Fibroblast of lung (primary cell): Measurements from ENCODE around the gene RSPH1. TPM values are rescaled to one million over a fixed set of nuclear protein-coding genes. Genes with fewer than 3 reads are reported as not detected.

Experiments used
- DNase-seq, 2 donors: peaks; one replicate each; pipeline versions ENCODE4 v3.0.0 to v3.0.0-alpha.2; 2010; ENCODE audit warnings: low read depth in 2 of 2
- H2AFZ ChIP-seq: 2 replicates; pipeline ENCODE4 v1.5.1; 2012; ENCODE audit warnings: low read length, control low read depth, inconsistent platforms
- H3K27ac ChIP-seq: 2 replicates; pipeline ENCODE4 v1.5.1; 2011; ENCODE audit warnings: low read length, control low read depth; ENCODE audit not compliant: insufficient read depth
- H3K27me3 ChIP-seq: 2 replicates; pipeline ENCODE4 v1.5.1; 2011; ENCODE audit warnings: mild to moderate bottlenecking, low read length; ENCODE audit not compliant: control insufficient read depth, insufficient read depth
- H3K36me3 ChIP-seq: 2 replicates; pipeline ENCODE4 v1.5.1; 2011; ENCODE audit warnings: low read length; ENCODE audit not compliant: control insufficient read depth, insufficient read depth
- H3K4me1 ChIP-seq: 2 replicates; pipeline ENCODE4 v1.5.1; 2011; ENCODE audit warnings: low read length; ENCODE audit not compliant: control insufficient read depth, insufficient read depth; ENCODE audit errors: extremely low read depth
- H3K4me2 ChIP-seq: 2 replicates; pipeline ENCODE4 v1.5.1; 2011; ENCODE audit warnings: low read length, control low read depth; ENCODE audit not compliant: insufficient read depth; ENCODE audit errors: extremely low read depth
- H3K4me3 ChIP-seq, 4 experiments: fragments of 200-600 bp in 1 of 4; sonication (generic) in 1 of 4; replicated peaks in 1 of 4; 2 replicates each; pipeline ENCODE4 v1.5.1; 2011 to 2016; ENCODE audit warnings: low read length in 4 of 4, low read depth in 3 of 4, mild to moderate bottlenecking in 3 of 4, control low read depth in 2 of 4, inconsistent platforms in 1 of 4, mixed read lengths in 1 of 4; ENCODE audit not compliant: insufficient read depth in 1 of 4; ENCODE audit errors: control extremely low read depth in 1 of 4
- H3K79me2 ChIP-seq: 2 replicates; pipeline ENCODE4 v1.5.1; 2012; ENCODE audit warnings: mild to moderate bottlenecking, low read length, inconsistent platforms; ENCODE audit not compliant: control insufficient read depth, insufficient read depth
- H3K9ac ChIP-seq: 2 replicates; pipeline ENCODE4 v1.5.1; 2011; ENCODE audit warnings: mild to moderate bottlenecking, low read length, control low read depth; ENCODE audit not compliant: insufficient read depth
- H3K9me3 ChIP-seq: 2 replicates; pipeline ENCODE4 v1.5.1; 2012; ENCODE audit warnings: low read depth, low read length; ENCODE audit not compliant: control insufficient read depth, insufficient read depth
- H4K20me1 ChIP-seq: 2 replicates; pipeline ENCODE4 v1.5.1; 2011; ENCODE audit warnings: low read length; ENCODE audit not compliant: control insufficient read depth, insufficient read depth; ENCODE audit errors: extremely low read depth
- EZH2 ChIP-seq: IDR thresholded peaks from 2 replicates; pipeline ENCODE4 v1.5.1; 2012; ENCODE audit warnings: low read length, control low read depth, mild to moderate bottlenecking; ENCODE audit errors: missing control alignments
- polyA plus RNA-seq, 2 donors: library from polyadenylated mRNA; depleted of rRNA in 1 of 2; stranded (reverse) in 1 of 2; unstranded in 1 of 2; fragments of >200 nt; gene quantifications; 2 replicates each; pipeline ENCODE4 v1.2.1, GENCODE V29; 2011 to 2012; ENCODE audit warnings: missing spikeins in 1 of 2
- total RNA-seq: library from RNA; depleted of rRNA; stranded (reverse); fragments of >200 nt; gene quantifications from 2 replicates; pipeline ENCODE4 v1.2.1, GENCODE V29; 2014
- TF ChIP-seq, protein P1 (sequence below), 2 donors: IDR thresholded peaks in 1 of 2; conservative IDR thresholded peaks in 1 of 2; 1 replicate in 1 of 2; 2 replicates in 1 of 2; pipeline ENCODE4 v1.5.1; 2011 to 2012; ENCODE audit warnings: low read length in 2 of 2, control low read depth in 1 of 2, inconsistent platforms in 1 of 2, low read depth in 1 of 2, mild to moderate bottlenecking in 1 of 2

Gene RSPH1
- total and polyA plus RNA-seq, 2 donors (not counting 1 experiment from before 2014, with no cell fraction given): not detected

GRCh38 chr21:42538479-42539275 is 42.7 kb upstream of the RSPH1 start:
- no peaks in the 10 kb centered on the region for H3K36me3 ChIP-seq
- H3K4me1 ChIP-seq: no peaks in the 10 kb centered on the region

GRCh38 chr21:42537106-42537742 is 41.2 kb upstream of the RSPH1 start:
- Histone ChIP-seq H4K20me1 (no peaks in the 10 kb centered on the region), H3K79me2 (no peaks in the 10 kb centered on the region), H3K4me3 (no peak overlapping the region), H3K4me1 (no peaks in the 10 kb centered on the region), H3K27me3 (no peaks in the 10 kb centered on the region), H3K36me3 (no peaks in the 10 kb centered on the region), H2AFZ (no peak overlapping the region), H3K4me2 (no peak overlapping the region), H3K9me3 (no peaks in the 10 kb centered on the region), H3K27ac (no peak overlapping the region), H3K9ac (no peak overlapping the region)
- DNase-seq: peak in 1 of 2 donors; percentile 17
- TF ChIP-seq, protein P1, sequence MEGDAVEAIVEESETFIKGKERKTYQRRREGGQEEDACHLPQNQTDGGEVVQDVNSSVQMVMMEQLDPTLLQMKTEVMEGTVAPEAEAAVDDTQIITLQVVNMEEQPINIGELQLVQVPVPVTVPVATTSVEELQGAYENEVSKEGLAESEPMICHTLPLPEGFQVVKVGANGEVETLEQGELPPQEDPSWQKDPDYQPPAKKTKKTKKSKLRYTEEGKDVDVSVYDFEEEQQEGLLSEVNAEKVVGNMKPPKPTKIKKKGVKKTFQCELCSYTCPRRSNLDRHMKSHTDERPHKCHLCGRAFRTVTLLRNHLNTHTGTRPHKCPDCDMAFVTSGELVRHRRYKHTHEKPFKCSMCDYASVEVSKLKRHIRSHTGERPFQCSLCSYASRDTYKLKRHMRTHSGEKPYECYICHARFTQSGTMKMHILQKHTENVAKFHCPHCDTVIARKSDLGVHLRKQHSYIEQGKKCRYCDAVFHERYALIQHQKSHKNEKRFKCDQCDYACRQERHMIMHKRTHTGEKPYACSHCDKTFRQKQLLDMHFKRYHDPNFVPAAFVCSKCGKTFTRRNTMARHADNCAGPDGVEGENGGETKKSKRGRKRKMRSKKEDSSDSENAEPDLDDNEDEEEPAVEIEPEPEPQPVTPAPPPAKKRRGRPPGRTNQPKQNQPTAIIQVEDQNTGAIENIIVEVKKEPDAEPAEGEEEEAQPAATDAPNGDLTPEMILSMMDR (conservative IDR thresholded peaks at IDR 0.05 in 1 of 2, IDR thresholded peaks at IDR 0.05 in 1 of 2; ENCODE audit: low read depth in 1 of 2, low read length in 2 of 2): peak; percentile 29 to 45
- TF ChIP-seq EZH2: no peak

More at GRCh38 chr21:42538479-42539275, 42.7 kb upstream of the RSPH1 start:
- Histone ChIP-seq H3K9ac (no peak overlapping the region), H3K79me2 (no peaks in the 10 kb centered on the region), H3K27ac (no peak overlapping the region), H3K27me3 (no peaks in the 10 kb centered on the region), H3K4me2 (no peak overlapping the region), H2AFZ (no peak overlapping the region), H3K4me3 (no peak overlapping the region), H3K9me3 (no peaks in the 10 kb centered on the region), H4K20me1 (no peaks in the 10 kb centered on the region)
- no peak for DNase-seq
- TF ChIP-seq, protein P1 (conservative IDR thresholded peaks at IDR 0.05 in 1 of 2, IDR thresholded peaks at IDR 0.05 in 1 of 2; ENCODE audit: low read depth in 1 of 2, low read length in 2 of 2): no peak
- no peak for TF ChIP-seq EZH2

- no peaks in the 10 kb centered on the region for H3K4me1 ChIP-seq
- no peak overlapping the region for H2AFZ ChIP-seq
- H3K27ac ChIP-seq: no peak overlapping the region
- H3K9me3 ChIP-seq: no peaks in the 10 kb centered on the region
- no peak overlapping the region for H3K9ac ChIP-seq
- DNase-seq: no peak
- no peaks in the 10 kb centered on the region for H4K20me1 ChIP-seq
- H3K27me3 ChIP-seq: no peaks in the 10 kb centered on the region
- no peaks in the 10 kb centered on the region for H3K36me3 ChIP-seq
- H3K4me2 ChIP-seq: no peak overlapping the region
- no peaks in the 10 kb centered on the region for H3K79me2 ChIP-seq
- H3K4me3 ChIP-seq: no peak overlapping the region
- TF ChIP-seq, protein P1 (conservative IDR thresholded peaks at IDR 0.05 in 1 of 2, IDR thresholded peaks at IDR 0.05 in 1 of 2; ENCODE audit: low read depth in 1 of 2, low read length in 2 of 2): no peak
- TF ChIP-seq EZH2: no peak
These were observed 40.6 kb upstream of the RSPH1 start for GRCh38 chr21:42536601-42537000.
